ENCODE measurements around the gene ADARB1. TPM values are rescaled to one million over a fixed set of nuclear protein-coding genes. Genes with fewer than 3 reads are reported as not detected.
"Not testable (repeated sequence)": the region's sequence is repeated elsewhere in the genome, so short reads cannot be mapped to it uniquely, and the experiment has no call there.

Gene ADARB1
- total and polyA plus RNA-seq, 2 experiments from 2014 or later: 4.8 to 14.8 TPM

DNA sequence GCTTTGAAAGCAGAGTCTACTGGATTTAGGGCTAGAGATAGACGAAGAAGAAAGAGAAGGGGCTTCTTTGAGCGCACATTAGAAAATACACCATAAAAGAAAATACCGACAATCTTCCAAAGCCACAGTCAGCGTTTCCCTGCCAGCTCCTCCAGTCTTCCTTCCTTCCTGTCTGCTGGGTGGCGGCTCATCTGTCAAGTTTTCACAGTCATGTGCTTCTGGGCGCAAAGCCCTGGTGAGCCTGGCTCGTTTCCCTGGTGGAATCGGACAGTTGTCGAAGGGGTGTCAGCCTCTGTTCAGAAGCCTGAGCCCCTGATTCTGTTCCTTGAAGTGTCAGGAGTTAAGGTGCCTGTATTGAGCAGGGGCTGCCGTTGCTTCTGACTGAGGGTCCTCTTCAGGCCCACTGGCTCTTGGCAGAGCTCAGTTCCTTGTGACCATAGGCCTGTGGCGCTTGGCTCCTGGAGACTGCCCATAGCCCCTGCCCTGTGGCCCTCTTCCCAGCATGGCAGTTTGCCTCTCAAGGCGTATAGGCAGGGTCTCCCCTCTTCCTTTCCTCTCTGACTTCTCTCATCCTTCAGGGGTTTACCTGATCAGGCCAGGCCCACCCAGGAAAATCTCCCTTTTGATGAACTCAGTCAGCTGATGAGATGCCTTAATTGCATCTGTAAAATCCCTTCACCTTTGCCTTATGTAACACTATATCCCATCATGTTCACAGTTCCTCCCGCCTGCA lies 58.6 kb downstream of the ADARB1 start (continued):
- no peak for TF ChIP-seq EZH2 (IDR thresholded peaks at IDR 0.05; ENCODE audit: low read depth, unreplicated experiment)
- TF ChIP-seq, protein P1, sequence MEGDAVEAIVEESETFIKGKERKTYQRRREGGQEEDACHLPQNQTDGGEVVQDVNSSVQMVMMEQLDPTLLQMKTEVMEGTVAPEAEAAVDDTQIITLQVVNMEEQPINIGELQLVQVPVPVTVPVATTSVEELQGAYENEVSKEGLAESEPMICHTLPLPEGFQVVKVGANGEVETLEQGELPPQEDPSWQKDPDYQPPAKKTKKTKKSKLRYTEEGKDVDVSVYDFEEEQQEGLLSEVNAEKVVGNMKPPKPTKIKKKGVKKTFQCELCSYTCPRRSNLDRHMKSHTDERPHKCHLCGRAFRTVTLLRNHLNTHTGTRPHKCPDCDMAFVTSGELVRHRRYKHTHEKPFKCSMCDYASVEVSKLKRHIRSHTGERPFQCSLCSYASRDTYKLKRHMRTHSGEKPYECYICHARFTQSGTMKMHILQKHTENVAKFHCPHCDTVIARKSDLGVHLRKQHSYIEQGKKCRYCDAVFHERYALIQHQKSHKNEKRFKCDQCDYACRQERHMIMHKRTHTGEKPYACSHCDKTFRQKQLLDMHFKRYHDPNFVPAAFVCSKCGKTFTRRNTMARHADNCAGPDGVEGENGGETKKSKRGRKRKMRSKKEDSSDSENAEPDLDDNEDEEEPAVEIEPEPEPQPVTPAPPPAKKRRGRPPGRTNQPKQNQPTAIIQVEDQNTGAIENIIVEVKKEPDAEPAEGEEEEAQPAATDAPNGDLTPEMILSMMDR (conservative IDR thresholded peaks at IDR 0.05; ENCODE audit: low read depth in 2 of 2): no peak

DNA sequence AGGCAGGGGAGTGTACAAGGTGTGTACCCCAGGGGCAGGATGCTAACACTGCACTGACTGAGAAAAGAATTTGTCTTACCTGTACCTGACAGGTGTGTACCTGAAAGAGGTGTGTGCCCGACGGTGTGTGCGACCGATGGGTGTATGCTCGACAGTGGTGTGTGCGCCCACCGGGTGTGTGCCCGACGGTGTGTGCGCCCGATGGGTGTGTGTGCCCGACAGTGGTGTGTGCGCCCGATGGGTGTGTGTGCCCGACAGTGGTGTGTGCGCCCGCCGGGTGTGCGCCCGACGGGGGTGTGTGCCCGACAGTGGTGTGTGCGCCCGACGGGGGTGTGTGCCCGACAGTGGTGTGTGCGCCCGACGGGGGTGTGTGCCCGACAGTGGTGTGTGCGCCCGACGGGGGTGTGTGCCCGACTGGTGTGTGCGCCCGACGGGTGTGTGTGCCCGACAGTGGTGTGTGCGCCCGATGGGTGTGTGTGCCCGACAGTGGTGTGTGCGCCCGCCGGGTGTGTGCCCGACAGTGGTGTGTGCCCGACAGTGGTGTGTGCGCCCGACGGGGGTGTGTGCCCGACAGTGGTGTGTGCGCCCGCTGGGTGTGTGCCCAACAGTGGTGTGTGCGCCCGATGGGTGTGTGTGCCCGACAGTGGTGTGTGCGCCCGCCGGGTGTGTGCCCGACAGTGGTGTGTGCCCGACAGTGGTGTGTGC lies 59.3 kb downstream of the ADARB1 start:
- not testable (repeated sequence) for H3K9me3 Mint-ChIP-seq; H3K36me3 Mint-ChIP-seq (ENCODE audit: low read depth); H3K4me1 Mint-ChIP-seq; H3K4me2 ChIP-seq; H3K27ac Mint-ChIP-seq; ATAC-seq; H3K4me3 Mint-ChIP-seq; H3K9me2 ChIP-seq (ENCODE audit: insufficient read depth); H3K79me2 ChIP-seq (replicated peaks; ENCODE audit: insufficient read depth); DNase-seq (ENCODE audit: low spot score); H3K27ac ChIP-seq (ENCODE audit: low read depth); H2AFZ ChIP-seq; H3K27me3 ChIP-seq (ENCODE audit: insufficient read depth); H3K27me3 Mint-ChIP-seq (ENCODE audit: insufficient read depth, low read depth, poor library complexity); H3K36me3 ChIP-seq (ENCODE audit: insufficient read depth); H3K4me3 ChIP-seq; H3F3A ChIP-seq (replicated peaks; ENCODE audit: low read depth); H3K4me1 ChIP-seq (ENCODE audit: insufficient read depth)
- H4K20me1 ChIP-seq (replicated peaks; ENCODE audit: insufficient read depth): peaks cover 10% of the 10 kb centered on the region; the same call in 1 of the 2 replicates

DNA sequence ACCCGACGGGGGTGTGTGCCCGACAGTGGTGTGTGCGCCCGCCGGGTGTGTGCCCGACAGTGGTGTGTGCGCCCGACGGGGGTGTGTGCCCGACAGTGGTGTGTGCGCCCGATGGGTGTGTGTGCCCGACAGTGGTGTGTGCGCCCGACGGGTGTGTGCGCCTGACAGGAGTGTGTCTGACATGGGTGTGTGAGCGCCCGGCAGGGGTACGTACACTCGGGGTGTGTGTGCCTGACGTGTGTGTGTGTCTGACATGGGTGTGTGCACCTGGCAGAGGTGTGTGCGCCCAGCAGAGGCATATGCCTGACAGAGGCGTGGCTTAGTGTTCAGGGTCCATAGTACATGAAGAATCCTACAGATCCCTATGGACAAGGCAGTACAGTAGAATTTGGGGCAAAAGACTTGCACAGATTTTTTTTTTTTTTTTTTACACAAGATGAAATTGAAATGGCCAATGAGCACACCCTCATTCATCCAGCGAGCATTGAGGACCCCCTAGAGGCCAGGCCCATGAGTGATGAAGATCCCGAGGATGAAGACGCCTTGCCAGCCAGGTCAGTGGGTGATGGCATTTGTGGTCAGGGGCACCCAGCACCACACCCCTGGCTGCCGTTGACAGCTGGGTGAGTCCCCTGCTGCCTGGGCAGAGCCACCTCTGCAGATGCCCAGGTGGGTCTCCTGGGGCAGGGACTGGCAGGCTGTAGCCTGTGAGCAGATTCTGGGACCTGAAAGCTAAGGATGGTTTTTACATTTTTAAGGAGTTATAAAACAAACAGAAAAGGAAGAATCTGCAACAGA lies 60.1 kb downstream of the ADARB1 start:
- Histone ChIP-seq H3K79me2 (replicated peaks; ENCODE audit: insufficient read depth) (no peaks in the 10 kb centered on the region), H3K4me3 (no peak overlapping the region), H3K36me3 (ENCODE audit: insufficient read depth) (no peaks in the 10 kb centered on the region), H3K4me1 (ENCODE audit: insufficient read depth) (no peaks in the 10 kb centered on the region), H3K9me2 (ENCODE audit: insufficient read depth) (no peaks in the 10 kb centered on the region), H3K27me3 (ENCODE audit: insufficient read depth) (no peaks in the 10 kb centered on the region), H2AFZ (no peak overlapping the region), H3K27ac (ENCODE audit: low read depth) (no peak overlapping the region), H3K4me2 (no peak overlapping the region), H4K20me1 (replicated peaks; ENCODE audit: insufficient read depth) (peaks cover 10% of the 10 kb centered on the region; the same call in 1 of the 2 replicates), H3F3A (replicated peaks; ENCODE audit: low read depth) (no peaks in the 10 kb centered on the region)
- Mint-ChIP-seq H3K9me3 (no peaks in the 10 kb centered on the region), H3K27ac (no peak overlapping the region), H3K27me3 (ENCODE audit: insufficient read depth, low read depth, poor library complexity) (peaks cover 6% of the 10 kb centered on the region), H3K4me3 (no peak overlapping the region), H3K36me3 (ENCODE audit: low read depth) (no peaks in the 10 kb centered on the region), H3K4me1 (peaks cover 2% of the 10 kb centered on the region; the same call in 1 of the 3 replicates)
- TF ChIP-seq CREB1 (CRISPR knock-in tag; IDR thresholded peaks at IDR 0.05; ENCODE audit: low read depth) (no peak), ZNF331 (CRISPR knock-in tag; IDR thresholded peaks at IDR 0.05; ENCODE audit: low read depth) (no peak)
- TF ChIP-seq, protein P2, sequence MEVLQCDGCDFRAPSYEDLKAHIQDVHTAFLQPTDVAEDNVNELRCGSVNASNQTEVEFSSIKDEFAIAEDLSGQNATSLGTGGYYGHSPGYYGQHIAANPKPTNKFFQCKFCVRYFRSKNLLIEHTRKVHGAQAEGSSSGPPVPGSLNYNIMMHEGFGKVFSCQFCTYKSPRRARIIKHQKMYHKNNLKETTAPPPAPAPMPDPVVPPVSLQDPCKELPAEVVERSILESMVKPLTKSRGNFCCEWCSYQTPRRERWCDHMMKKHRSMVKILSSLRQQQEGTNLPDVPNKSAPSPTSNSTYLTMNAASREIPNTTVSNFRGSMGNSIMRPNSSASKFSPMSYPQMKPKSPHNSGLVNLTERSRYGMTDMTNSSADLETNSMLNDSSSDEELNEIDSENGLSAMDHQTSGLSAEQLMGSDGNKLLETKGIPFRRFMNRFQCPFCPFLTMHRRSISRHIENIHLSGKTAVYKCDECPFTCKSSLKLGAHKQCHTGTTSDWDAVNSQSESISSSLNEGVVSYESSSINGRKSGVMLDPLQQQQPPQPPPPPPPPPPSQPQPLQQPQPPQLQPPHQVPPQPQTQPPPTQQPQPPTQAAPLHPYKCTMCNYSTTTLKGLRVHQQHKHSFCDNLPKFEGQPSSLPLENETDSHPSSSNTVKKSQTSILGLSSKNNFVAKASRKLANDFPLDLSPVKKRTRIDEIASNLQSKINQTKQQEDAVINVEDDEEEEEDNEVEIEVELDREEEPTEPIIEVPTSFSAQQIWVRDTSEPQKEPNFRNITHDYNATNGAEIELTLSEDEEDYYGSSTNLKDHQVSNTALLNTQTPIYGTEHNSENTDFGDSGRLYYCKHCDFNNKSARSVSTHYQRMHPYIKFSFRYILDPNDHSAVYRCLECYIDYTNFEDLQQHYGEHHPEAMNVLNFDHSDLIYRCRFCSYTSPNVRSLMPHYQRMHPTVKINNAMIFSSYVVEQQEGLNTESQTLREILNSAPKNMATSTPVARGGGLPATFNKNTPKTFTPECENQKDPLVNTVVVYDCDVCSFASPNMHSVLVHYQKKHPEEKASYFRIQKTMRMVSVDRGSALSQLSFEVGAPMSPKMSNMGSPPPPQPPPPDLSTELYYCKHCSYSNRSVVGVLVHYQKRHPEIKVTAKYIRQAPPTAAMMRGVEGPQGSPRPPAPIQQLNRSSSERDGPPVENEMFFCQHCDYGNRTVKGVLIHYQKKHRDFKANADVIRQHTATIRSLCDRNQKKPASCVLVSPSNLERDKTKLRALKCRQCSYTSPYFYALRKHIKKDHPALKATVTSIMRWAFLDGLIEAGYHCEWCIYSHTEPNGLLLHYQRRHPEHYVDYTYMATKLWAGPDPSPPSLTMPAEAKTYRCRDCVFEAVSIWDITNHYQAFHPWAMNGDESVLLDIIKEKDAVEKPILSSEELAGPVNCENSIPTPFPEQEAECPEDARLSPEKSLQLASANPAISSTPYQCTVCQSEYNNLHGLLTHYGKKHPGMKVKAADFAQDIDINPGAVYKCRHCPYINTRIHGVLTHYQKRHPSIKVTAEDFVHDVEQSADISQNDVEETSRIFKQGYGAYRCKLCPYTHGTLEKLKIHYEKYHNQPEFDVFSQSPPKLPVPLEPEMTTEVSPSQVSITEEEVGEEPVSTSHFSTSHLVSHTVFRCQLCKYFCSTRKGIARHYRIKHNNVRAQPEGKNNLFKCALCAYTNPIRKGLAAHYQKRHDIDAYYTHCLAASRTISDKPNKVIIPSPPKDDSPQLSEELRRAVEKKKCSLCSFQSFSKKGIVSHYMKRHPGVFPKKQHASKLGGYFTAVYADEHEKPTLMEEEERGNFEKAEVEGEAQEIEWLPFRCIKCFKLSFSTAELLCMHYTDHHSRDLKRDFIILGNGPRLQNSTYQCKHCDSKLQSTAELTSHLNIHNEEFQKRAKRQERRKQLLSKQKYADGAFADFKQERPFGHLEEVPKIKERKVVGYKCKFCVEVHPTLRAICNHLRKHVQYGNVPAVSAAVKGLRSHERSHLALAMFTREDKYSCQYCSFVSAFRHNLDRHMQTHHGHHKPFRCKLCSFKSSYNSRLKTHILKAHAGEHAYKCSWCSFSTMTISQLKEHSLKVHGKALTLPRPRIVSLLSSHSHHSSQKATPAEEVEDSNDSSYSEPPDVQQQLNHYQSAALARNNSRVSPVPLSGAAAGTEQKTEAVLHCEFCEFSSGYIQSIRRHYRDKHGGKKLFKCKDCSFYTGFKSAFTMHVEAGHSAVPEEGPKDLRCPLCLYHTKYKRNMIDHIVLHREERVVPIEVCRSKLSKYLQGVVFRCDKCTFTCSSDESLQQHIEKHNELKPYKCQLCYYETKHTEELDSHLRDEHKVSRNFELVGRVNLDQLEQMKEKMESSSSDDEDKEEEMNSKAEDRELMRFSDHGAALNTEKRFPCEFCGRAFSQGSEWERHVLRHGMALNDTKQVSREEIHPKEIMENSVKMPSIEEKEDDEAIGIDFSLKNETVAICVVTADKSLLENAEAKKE (CRISPR knock-in tag; IDR thresholded peaks at IDR 0.05): no peak
- TF ChIP-seq, protein P3, sequence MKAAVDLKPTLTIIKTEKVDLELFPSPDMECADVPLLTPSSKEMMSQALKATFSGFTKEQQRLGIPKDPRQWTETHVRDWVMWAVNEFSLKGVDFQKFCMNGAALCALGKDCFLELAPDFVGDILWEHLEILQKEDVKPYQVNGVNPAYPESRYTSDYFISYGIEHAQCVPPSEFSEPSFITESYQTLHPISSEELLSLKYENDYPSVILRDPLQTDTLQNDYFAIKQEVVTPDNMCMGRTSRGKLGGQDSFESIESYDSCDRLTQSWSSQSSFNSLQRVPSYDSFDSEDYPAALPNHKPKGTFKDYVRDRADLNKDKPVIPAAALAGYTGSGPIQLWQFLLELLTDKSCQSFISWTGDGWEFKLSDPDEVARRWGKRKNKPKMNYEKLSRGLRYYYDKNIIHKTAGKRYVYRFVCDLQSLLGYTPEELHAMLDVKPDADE (IDR thresholded peaks at IDR 0.05): no peak
- DNase-seq (ENCODE audit: low spot score) (no peak), ATAC-seq (no peak)
